NB4 (cell line): ENCODE measurements around the gene CHPF.

ENCODE experiments used
- DNase-seq: peaks from one replicate; pipeline ENCODE4 v3.0.0; 2010; ENCODE audit warnings: low read depth
- H3K4me3 ChIP-seq: one replicate; pipeline ENCODE4 v1.5.1; 2011; ENCODE audit warnings: mild to moderate bottlenecking, low read depth, low read length, moderate library complexity
- MYC ChIP-seq: IDR thresholded peaks from 2 replicates; pipeline ENCODE4 v1.6.1; 2011; ENCODE audit warnings: low read depth, low read length
- POLR2A ChIP-seq: IDR thresholded peaks from 2 replicates; pipeline ENCODE4 v1.6.1; 2011; ENCODE audit warnings: mild to moderate bottlenecking; ENCODE audit not compliant: insufficient read length; ENCODE audit errors: extremely low read depth
- TF ChIP-seq, protein P1 (sequence below): IDR thresholded peaks from 2 replicates; pipeline ENCODE4 v1.6.1; 2011; ENCODE audit warnings: low read depth, low read length
- TF ChIP-seq, protein P2 (sequence below): IDR thresholded peaks from one replicate; pipeline ENCODE4 v1.5.1; 2012; ENCODE audit warnings: low read depth, low read length

CHPF gene

DNA sequence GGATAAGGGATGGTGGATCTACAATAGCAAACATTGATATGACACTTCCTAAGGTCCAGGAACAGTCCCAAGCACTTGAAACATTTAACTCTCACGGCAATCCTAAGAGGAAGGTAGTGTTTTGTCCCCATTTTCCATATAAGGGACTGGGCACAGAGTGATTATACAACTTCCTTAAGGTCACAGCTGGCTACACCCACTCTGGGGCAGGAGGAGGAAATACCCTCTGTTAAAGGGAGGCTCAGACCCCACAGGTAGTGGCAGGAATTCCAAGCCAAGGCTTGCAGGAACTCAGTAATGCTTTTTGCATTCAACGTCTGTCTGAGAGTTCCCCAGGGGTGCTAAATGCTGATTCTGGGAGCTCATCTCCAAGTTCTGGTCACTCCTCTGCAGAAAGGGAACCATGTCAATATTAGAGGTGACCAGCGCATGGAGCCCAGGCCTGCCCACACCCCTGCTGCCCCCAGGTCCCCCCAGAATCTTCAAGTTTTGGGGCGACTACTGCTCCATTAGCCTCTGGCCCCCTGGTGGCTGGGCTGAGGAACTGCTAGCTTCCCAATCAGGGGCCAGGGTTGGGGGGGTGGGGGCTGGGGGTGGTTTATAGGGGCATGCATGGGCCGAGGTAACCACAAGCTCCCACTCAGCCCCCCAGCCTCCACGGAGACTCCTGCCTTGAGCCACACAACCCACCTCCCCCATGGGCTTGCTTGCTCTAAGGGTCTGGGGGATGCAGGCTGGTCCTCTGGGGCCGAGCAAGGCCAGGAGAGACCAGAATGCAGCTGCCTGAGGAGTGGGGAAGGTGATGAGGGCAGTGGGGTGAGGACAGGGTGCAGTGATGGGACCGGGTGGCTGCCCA, 16.7 kb upstream of the CHPF start:
- DNase-seq = no peak
- TF ChIP-seq POLR2A = no peak
- TF ChIP-seq, protein P1, sequence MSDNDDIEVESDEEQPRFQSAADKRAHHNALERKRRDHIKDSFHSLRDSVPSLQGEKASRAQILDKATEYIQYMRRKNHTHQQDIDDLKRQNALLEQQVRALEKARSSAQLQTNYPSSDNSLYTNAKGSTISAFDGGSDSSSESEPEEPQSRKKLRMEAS = no peak
- TF ChIP-seq, protein P2, sequence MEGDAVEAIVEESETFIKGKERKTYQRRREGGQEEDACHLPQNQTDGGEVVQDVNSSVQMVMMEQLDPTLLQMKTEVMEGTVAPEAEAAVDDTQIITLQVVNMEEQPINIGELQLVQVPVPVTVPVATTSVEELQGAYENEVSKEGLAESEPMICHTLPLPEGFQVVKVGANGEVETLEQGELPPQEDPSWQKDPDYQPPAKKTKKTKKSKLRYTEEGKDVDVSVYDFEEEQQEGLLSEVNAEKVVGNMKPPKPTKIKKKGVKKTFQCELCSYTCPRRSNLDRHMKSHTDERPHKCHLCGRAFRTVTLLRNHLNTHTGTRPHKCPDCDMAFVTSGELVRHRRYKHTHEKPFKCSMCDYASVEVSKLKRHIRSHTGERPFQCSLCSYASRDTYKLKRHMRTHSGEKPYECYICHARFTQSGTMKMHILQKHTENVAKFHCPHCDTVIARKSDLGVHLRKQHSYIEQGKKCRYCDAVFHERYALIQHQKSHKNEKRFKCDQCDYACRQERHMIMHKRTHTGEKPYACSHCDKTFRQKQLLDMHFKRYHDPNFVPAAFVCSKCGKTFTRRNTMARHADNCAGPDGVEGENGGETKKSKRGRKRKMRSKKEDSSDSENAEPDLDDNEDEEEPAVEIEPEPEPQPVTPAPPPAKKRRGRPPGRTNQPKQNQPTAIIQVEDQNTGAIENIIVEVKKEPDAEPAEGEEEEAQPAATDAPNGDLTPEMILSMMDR = peak; percentile 52
- TF ChIP-seq MYC = no peak
- no peak overlapping the region for H3K4me3 ChIP-seq

DNA sequence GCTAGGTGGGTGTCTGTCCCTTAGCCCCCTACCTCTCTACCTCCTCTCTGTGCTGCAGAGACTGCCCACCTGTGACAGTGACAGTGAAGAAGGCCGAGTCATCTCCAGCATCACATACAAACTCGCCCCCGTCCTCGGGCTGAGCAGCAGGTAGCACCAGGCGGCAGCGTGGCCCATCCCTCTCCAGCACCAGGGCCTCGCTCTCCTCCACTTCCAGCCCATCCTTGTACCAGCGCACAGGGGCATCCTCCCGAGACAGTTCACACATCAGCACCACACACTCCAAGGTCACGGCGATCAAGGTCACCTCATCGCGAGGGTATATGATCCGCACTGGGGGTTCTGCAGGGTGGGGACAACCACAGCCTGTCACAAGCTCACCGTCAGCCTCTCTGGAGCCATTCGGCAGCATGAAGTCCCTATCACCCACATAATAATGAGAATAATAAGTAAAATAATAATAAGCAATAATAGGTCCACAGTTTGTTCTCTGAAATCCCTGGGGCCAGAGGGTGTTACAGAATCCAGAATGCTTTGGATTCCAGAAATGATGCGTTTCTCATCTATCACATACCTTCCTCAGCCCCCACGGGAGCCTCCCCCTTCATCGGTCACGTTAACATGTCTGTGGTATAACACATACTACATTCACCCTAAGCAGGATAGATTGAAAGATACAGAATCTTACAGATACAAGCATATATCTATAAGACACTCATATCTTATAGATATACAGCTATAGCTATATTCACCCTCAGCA, 15.7 kb upstream of the CHPF start:
- DNase-seq = no peak
- TF ChIP-seq POLR2A = no peak
- TF ChIP-seq MYC = no peak
- TF ChIP-seq, protein P2 = no peak
- TF ChIP-seq, protein P1 = no peak
- no peak overlapping the region for H3K4me3 ChIP-seq

DNA sequence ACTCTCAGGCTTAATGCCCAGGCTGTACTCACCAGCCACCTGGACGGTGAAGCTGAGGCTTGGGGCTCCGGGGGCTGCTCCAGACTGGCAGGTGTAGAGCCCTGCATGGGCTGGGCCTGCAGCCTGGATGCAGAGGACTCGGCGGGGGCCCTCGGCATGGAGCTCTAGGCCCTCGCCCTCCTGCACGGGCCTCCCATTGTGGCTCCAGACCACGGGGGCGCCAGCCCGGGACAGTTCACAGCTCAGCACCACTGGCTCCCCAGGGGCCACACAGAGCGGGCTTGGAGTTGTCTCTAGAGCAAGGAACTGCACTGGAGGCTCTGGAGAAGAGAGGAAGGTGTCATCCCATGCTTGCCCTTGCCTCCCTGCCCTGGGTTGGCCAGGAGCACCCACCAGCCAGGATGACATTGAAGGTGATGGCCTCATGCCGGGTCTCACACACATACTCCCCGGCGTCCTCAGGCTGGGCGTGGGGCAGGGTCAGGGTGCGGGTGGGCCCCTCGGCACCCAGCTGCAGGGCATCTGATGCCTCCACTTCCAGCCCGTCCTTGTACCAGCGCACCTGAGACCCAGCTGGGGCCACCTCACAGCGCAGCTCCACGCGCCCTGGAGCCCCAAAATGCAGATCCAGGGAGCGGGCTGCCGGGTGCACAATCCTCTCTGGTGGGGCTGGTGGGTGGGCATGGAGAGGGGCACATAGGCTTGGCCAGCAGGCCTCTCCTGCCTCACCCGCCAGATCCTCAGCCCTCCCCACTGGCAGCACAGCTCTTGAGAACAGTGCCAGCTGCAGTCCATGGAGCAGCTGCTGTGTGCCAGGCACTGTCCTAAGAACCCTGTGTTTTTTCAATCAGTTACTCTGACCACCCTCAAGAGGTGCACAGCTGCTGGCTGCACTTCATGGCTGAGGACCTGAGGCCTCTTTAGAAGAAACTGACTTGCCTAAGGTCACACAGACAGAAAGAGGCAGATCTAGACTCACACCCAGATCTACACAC, 14.5 kb upstream of the CHPF start:
- no peak for DNase-seq
- no peak overlapping the region for H3K4me3 ChIP-seq
- TF ChIP-seq MYC (no peak), POLR2A (no peak)
- TF ChIP-seq, protein P2 = no peak
- TF ChIP-seq, protein P1 = no peak

DNA sequence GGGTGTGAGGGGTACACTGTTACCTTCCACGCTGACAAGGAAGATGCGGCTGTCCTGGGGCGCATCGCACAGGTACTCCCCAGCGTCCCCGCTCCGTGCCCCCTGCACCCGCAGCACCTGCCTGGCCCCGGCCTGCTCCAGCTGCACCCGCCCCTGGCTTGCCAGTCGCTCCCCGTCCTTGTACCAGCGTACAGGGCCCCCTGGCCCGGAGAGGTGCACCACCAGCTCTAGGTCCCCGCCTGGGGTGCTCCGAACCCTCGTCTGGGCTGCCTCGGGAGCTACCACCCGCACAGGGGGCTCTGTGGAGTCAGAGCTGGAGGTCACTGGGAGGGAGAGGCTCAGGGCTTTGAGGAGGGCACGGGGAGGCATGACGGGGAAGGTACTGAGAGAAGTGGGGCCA, 13.7 kb upstream of the CHPF start:
- no peak overlapping the region for H3K4me3 ChIP-seq
- DNase-seq = no peak
- TF ChIP-seq, protein P1 = no peak
- TF ChIP-seq POLR2A = no peak
- no peak for TF ChIP-seq MYC
- TF ChIP-seq, protein P2 = no peak

DNA sequence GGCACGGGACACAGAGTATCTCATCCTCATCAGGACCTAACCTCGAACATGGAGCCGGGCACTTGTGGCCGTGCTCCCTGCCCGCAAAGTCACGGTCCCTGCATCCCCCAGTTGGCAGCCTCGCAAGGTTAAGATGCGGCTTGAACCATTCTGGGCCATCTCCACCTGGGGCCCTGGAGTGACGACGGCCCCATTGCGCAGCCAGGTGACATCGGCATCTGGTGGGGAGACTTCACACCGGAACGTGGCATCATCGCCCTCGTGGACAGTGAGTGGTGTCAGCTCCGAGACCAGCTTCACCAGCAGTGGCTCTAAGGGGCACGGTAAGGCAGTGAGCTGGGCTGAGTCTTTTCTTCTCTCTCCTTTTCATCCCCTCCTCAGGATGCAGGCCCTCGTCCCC, 12.8 kb upstream of the CHPF start:
- TF ChIP-seq POLR2A (no peak), MYC (no peak)
- TF ChIP-seq, protein P1 = no peak
- TF ChIP-seq, protein P2 = no peak
- no peak overlapping the region for H3K4me3 ChIP-seq
- DNase-seq = no peak
